ENCODE data around the gene RBM47. TPM values are rescaled to one million over a fixed set of nuclear protein-coding genes. Genes with fewer than 3 reads are reported as not detected.

RBM47 gene
- total RNA-seq, 1 donor from 2014 or later, result 1.6 TPM

DNA sequence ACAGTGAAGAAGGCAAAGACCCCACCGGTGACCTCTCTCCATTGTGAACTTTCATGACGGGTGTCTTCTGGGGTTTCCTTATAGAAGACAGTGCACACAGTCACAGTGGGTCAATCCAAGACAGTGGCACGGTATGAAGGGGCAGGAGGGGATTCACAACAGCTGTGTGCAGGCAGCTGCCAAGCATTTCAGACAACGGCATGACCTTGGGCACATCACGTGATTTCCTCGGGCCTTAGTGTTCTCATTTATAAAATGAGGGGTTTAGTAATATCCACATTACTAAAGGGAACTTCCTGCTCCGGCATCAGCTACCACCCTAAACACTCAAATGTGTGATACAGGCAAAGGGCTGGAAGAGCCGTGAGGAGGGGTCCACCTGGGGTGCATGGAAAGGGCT, 42.9 kb downstream of the RBM47 start:
- no peak for DNase-seq

DNA sequence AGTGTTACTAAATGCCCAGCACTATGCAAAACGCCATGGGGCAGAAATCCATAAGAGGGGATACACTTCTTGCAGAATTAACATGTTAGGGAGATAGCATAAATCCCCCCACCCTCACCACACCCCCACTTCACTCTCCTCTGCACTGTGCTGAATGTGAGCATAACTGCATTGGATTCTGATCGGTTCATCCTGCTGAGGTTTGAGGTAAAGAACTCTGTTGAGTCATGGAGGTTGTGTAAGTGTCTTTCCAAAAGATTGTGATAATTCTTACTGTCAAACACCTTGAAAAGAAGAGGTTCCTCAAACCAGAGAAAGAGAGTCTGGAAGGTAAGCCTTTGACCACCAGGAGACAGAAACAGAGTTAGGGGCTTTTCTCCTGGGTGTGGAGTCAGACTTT, 43.6 kb downstream of the RBM47 start:
- no peak for DNase-seq

DNA sequence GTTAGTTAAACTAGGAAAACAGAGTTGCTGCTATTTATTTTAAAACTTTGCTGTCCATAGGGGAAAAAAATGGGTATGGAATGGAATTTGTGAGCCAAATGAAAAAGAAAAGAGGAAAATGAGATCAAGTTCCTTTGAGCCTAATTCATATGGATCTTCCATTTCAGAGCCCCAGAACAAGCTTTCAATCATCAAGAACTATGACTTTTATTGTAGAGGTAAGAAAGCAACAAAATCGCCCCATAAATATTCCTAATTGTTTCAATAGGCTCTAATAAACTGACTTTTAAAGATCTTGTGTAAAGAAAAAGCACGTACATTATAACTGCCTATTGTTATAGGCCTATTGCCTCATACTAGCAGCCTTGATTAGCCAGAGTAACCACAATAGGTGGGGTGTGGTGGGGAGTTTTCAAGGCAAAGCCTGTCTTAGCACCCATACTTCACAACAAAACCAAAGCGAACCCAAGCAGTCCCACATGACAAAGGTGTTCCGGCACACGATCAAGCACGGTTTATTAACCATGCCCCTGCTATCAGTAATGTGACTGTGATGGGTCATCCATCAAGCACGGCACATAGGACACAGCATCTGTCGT, 44.4 kb downstream of the RBM47 start:
- DNase-seq, result no peak

DNA sequence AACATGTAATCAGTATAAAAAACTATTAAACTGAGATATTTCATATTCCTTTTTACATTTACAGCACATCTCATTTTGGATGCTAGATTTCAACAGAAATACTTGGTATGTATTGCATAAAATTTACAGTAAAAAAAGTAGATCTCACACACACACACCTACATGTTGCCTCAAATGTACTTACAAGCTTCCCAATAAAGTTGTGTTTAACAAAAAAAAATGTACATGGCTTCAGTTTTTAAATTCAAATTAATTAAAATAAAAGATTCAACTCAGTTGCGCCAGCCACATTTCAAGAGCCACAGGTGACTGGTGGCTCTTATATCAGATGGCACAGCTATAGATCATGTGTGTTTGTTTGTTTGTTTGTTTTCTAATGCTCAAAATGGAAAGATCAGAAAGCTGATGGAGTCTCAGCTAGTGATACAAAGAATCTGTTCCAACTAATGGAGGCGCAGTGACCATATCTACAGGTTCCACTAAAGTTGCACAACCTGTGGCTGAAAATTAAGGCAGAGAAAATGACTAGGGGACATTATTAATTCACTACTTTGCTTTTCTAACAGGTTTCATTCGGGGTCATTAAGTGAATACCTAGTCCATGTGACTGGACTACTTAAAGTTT, 45.0 kb downstream of the RBM47 start:
- no peak for DNase-seq

DNA sequence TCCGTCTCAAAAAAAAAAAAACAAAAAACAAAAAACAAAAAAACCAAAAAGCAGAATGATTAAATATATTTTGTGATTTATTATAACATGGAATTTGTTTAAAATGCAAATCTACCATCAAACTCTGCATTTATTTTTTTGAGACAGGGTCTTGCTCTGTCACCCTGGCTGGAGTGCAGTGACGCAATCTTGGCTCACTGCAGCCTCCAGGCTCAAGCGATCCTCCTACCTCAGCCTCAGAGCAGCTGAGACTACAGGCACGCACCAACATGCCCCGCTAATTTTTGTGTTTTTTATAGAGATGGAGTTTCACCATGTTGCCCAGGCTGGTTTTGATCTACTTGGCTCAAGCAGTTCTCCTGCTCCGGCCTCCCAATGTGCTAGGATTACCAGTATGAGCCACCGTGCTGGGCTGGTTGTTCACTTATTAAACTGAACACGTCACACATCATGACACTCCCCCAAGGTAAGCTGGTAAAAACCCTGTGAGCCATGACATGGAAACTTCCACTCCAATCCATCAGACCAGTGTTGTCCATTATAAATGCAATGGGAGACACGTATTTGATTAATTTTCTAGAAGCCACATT, 45.7 kb downstream of the RBM47 start:
- no peak for DNase-seq

DNA sequence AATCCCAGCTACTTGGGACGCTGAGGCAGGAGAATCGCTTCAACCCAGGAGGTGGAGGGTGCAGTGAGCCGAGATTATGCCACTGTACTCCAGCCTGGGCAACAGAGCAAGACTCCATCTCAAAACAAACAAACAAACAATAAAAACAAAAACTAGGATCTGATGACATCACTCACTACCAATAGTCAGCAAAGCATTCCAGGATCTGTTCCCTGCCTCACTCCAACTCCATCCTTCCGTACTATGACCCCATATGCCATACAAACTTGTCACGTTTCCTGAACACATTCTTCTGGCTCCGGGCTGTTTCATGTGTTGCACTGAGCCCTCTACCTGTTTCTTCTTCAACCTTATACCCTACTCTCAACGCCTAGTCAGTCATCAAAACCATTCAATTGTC, 47.3 kb downstream of the RBM47 start:
- no peak for DNase-seq

DNA sequence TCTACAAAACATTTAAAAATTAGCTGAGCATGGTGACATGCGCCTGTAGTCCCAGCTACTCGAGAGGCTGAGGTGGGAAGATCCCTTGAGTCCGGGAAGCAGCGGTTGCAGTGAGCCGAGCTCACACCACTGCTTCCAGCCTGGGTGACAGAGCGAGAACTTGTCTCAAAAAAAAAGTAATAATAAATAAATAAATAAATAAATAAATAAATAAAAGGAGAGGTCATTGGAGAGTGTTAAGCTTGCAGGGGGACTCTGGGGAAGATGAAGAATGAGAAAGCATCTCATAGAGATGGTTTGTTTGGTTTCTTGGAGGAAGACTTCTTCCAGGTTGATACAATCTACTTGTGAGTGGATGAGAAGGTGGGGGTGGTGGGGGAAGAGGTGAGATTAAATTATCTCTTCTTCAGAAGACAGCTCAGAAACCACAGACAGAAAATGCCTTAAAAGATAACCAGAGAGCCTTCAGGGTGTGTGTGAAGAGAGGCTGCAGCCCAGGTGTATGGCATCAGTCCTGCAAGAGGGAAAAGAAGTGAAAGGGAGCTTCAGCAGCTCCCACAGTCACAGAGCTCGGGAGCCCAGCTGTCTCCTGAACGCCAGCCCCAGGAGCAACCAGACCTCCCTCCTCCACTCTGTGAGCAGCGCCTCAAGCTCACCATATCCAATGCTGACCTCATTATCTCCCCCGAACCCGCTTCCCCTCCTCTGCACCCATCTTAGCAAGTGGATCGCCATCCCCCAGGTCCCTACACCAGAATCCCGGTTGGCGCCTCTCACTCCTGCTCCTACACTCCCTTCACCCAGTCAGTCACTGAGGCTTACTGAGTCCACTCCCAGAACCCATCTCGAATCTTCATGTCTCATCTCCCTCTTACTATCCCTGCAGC, 48.2 kb downstream of the RBM47 start:
- DNase-seq, result no peak

DNA sequence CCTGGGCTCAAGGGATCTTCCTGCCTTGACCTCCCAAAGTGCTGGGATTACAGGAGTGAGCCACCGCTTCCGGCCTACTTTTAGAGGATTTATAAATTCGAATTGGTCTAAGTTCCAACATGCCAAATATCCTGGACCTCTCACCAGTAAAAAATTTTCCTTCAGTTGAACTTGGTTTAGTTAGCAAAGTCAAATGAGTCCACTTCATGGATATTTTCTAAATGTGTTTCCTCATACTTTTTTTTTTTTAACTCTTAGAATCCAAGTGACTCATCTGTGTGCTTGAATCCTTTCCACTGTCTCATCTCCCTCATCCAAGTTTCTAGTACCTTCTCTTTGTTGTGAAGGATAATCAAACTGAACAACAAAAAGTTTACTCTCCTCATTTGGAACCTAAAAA, 49.7 kb downstream of the RBM47 start:
- no peak for DNase-seq

DNA sequence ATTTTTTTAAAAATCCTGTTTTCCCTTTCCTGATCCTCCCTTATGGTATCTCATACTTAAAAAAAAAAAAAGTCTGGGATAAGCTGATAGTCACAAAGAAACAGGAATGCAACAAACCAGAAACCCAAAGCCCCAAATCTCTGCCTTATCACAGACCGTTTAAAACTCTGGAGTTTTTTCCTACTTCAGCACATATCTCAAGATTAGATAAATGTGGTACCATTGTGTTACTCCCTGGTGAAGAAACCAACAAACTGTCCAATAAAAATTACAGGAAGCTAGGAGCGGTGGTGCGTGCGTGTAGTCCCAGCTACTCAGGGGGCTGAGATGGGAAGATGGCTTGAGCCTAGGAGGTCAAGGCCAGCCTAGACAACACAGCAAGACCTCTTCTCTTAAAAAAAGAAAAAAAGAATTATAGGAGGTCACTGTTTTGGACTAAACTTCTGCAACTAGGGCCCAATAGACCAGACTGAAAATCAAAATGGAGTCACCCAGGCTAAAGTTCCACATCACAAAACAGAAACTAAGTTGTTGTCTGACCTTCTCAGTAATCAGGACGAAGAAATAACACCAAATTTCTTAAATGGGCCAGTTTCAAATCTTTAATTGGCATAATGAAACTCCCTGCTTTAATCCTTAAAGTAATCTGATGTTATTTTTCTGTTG, 51.9 kb downstream of the RBM47 start:
- no peak for DNase-seq

DNA sequence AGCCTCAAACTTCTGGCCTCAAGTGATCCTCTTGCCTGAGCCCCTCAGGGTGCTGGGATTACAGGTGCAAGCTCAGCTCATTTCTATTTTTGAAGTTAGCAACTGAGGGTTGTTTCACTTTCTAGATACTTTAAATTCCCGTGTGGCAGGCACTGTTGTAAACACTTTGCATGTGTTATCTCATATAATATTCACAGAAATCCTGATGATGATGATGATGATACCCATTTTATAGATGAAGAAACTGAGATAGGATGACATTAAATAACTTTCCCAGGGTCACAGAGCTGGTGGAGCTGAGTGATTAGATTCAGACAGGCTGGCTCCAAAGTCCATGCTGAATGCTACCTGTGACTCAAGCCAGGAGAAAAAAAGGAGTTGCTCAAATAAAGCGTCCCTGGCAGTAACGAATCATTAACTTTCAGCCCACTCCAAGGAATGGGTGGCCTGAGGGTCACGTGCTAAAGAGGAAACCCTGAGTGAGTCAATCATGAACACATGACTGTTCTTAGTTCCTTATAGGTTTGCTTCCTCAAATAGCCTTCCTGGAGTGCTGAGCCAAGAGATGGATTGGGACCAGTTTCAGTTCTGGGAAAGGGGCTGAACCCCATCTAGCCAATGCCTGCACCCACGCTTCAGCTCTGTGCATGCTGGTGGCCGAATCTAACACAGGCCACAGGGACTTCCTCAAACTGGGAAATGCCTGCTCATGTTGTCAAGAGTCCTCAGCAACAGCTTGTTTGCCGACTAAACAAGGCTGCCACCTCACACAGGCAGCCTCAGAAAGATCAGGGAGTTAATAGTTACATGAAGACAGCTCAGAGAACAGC, 52.8 kb downstream of the RBM47 start:
- no peak for DNase-seq

DNA sequence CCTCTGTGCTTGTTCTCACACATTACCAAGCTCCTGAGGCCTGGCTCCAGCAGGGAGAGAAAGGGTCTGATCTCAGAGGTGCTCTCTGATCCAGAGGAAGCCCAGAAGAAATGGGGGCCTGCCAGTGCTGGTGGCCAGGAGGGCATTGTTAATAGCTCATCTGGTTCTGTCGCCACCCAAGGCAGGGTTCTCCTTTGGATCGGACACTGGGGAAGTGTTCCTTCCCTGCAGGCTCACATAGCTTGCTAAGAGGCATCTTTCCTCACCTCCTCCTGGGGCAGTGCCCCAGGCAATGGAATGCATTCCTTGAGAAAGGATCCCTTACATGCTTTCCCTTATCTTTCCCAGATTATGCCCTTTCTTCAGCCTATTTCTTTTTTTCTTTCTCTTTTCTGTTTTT, 53.8 kb downstream of the RBM47 start:
- DNase-seq, result no peak

DNA sequence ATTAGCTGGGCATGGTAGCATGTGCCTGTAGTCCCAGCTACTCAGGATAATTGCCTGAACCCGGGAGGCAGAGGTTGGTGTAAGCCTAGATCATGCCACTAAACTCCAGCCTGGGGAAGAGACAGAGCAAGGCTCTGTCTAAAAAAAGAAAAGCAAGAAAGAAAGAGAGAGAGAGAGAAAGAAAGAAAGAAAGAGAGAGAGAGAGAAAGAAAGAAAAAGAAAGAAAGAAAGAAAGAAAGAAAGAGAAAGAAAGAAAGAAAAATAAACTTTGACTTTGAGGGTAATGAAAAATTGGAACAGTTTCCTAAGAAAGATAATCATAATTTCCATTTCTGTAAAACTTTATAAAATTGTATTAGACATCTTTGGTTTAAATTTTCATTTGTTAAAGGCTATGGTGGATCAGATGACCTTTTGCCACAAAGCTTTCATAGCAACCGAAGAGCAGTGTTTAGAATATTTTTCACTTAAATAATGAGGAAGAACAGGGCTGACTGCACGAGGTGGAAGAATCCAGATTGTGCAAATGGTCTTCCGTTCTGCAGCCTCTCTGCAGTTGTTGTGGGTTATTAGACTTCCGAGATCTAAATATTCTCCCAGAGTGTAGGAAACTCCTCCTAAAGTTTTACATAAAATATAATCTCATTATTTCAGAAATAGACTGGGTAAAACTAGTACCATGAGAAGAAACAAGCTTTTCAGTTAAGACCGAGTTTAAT, 55.9 kb downstream of the RBM47 start:
- DNase-seq, result no peak

DNA sequence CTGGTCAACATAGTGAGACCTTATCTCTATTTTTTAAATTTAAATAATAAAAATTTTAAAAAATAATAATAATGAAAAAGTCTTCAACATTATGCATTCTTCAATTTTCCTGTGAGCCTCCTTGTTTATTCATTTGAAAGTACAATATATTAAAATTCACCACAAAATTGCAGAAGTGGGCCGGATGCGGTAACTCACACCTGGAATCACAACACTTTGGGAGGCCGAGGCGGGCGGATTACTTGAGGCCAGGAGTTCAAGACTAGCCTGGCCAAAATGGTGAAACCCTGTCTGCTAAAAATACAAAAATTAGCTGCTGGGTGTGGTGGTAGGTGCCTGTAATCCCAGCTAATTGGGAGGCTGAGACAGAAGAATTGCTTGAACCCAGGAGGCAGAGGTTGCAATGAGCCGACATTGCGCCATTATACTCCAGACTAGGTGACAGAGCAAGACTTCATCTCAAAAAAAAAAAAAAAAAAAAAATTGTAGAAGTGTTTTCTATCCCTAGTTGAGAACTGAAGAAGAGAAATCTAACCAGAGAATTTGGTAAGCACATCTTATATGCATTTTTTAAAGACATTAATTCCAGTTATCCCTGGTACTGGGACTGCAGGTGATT, 56.9 kb downstream of the RBM47 start:
- no peak for DNase-seq

DNA sequence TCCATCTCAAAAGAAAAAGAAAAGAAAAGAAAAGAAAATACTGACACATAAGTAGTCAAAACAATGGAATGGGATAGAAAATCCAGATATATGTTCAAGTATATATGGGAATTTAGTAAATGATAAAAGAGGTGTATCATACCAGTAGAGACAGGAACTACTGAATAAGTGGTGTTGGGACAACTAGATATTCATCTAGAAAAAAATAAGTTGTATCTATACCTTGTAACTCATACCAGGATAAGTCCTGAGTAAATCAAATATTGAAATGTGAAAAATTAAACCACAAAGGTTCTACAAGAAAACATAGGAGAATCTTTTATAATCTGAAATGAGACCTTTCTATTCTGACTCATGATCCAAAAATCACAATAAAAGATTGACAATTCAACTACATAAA, 58.5 kb downstream of the RBM47 start:
- DNase-seq, result no peak

DNA sequence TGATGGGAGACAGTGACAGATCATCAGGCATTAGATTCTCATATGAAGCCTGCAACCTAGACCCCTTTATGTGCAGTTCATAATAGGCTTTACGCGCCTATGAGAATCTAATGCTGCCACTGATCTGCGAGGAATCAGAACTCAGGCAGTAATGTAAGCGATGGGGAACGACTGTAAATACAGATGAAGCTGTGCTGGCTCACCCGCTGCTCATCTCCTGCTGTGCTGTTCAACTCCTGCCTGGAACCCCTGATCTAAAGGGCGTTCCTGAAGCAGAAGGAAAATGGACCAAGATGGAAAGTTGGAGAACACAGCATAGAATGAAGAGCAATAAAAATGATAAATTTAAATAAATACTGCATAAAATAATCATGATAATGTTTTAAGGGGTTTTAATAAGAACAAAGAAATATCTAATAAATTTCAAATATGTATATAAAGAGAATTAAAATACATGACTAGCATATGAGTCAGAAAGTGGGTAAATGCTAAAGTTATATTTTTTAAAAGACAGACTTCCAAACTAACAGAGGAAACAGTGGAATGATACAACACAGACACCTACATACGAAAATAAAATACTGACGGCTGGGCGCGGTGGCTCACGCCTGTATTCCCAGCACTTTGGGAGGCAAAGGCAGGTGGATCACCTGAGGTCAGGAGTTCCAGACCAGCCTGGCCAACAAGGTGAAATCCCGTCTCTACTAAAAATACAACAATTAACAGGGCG, 59.2 kb downstream of the RBM47 start:
- DNase-seq, result no peak

DNA sequence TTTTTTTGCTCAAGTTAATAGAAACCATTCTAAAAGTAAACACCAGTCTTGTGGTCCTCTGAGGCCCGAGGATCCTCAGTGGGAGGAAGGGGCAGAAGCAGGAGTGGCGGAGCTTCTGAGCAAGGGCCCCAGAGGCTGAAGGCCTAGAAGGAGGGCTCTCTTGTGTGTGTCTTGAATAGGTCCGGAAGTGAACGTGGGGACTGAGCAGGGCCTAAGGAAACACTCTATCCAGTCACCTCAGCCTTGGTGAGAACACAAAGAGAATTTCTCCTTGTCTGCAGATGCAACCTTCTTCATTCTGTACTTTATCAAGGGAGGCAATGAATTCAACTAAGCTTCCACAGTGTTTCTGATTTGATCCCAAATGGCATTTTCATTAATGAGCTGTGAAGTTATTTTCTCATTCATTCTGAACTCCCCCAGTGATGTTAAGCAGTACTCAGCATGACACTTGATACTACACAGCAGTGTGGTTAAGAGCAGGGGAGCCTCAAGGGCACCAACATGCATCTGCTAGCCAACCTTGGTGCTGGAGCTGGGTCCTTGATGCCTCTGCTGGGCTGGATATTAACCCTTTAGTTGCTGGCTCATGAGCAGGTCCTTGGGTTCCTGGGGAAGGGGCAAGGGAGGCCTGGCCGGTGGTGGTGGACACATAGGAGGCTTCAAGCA, 64.7 kb downstream of the RBM47 start:
- DNase-seq, result no peak

DNA sequence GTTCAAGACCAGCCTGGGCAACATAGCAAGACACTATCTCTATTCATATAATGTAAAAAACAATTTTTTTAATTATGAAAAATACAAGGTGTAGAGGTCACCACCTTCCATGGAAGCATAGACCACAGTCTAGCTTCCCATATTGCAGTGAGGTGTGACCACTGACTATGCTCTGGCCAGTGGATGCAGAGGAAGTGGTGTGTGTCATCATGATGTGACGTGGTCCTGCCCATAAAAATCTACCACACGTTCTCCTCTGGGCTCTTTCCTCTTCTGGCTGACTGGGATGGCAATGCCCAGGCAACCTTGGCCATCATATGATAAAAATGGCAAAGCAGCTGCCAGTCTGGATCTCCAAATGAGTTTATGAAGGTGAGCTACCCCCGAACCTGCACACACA, 65.7 kb downstream of the RBM47 start:
- no peak for DNase-seq

DNA sequence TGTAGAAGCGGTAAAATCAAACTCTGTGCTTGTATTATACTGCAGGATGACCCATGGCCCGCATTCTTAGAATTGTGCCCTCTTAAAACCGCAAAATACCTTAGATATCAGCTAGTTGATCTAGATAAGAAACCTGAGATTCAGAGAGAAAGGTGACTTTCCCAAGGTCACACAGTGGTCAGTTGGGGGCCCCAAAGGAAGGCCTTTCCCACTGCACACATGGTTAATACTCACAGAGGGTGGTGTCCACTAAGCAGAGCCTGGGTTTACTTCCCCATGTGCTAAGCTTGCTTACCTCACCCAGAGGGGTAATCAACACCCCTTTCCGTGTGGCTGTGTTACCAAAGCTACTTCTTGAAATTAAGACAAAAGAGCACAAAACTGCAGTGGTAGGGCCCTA, 66.3 kb downstream of the RBM47 start:
- no peak for DNase-seq

DNA sequence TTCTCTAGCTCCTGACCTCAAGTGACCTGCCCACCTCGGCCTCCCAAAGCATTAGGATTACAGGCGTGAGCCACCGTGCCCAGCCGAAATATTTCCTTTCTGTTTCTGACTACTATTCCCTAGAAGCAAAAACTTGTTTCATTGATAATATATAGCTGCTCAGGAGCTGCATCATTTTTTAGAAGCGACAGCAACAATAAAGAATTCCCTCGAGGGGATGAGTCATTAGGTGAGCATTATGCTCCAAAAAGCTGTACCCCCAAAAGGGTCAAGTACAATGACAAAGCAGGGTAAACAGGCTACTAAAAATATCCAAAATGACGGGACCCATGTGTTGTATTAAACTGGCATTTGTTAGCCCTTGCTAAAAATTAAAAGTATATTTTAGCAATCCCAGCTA, 67.0 kb downstream of the RBM47 start:
- DNase-seq, result no peak
